Lower leg skin (tissue), 3 donors: ENCODE results near the gene GAN.

Source experiments
- CTCF ChIP-seq, 3 donors: fragments of 450-650 bp; IDR thresholded peaks; one replicate each; pipeline ENCODE4 v1.5.1; 2016; ENCODE audit warnings: antibody characterized with exemption in 3 of 3, mild to moderate bottlenecking in 3 of 3, moderate library complexity in 2 of 3
- POLR2A ChIP-seq, 2 donors: fragments of 450-650 bp; IDR thresholded peaks; one replicate each; pipeline ENCODE4 v1.6.1; 2016 to 2017; ENCODE audit warnings: antibody characterized with exemption in 2 of 2, mild to moderate bottlenecking in 1 of 2, moderate library complexity in 1 of 2

DNA sequence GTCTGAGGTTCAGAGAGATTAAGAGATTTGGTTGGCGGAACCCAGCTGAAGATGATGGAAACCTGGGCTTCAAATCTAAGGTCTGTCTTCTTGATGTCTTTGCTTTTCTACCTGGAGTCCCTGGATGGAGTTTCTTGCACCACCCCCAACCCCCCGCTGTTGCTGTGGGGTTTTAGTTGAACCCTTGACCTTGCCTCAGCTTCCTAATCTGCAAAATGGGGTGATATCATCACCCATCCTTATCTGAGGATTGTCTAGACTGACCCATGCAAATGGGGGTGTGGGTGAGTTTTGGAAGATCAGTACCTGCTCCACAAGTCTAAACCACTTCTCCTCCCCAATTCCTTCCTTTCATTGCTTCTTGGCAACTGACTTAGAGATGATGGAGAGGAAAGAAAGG lies 120.8 kb downstream of the GAN start:
- TF ChIP-seq CTCF (IDR thresholded peaks at IDR 0.05) (no peak), POLR2A (IDR thresholded peaks at IDR 0.05) (no peak)
